GM12878 (cell line): ENCODE results near the gene RPS2.

Source experiments
- EGR1 ChIP-seq, 2 experiments: IDR thresholded peaks; 1 replicate in 1 of 2; 2 replicates in 1 of 2; pipeline ENCODE4 v1.6.1; 2011 to 2012; ENCODE audit warnings: low read depth in 2 of 2, low read length in 2 of 2, borderline replicate concordance in 1 of 2, mild to moderate bottlenecking in 1 of 2, moderate library complexity in 1 of 2
- FOXM1 ChIP-seq: IDR thresholded peaks from 2 replicates; pipeline ENCODE4 v1.6.1; 2012; ENCODE audit warnings: low read depth, mild to moderate bottlenecking, inconsistent platforms, low read length, moderate library complexity
- MYC ChIP-seq: IDR thresholded peaks from 2 replicates; pipeline ENCODE4 v1.6.1; 2011; ENCODE audit warnings: mild to moderate bottlenecking, low read length, moderate library complexity, inconsistent platforms; ENCODE audit not compliant: insufficient read depth, insufficient replicate concordance, insufficient read length, severe bottlenecking
- POLR2AphosphoS5 ChIP-seq: IDR thresholded peaks from 2 replicates; pipeline ENCODE4 v1.6.1; 2011; ENCODE audit warnings: mild to moderate bottlenecking, low read length, inconsistent platforms
- SUPT20H ChIP-seq: IDR thresholded peaks from 2 replicates; pipeline ENCODE4 v1.6.1; 2011; ENCODE audit warnings: low read depth, mild to moderate bottlenecking, low read length, moderate library complexity, borderline replicate concordance; ENCODE audit not compliant: control insufficient read depth
- ZNF274 ChIP-seq: IDR thresholded peaks from one replicate; pipeline ENCODE4 v1.8.0; 2011; ENCODE audit not compliant: insufficient read length, insufficient read depth
- TF ChIP-seq, protein P1 (sequence below), 3 experiments: IDR thresholded peaks in 2 of 3; conservative IDR thresholded peaks in 1 of 3; 2 replicates each; pipeline ENCODE4 v1.5.1; 2011; ENCODE audit warnings: low read depth in 3 of 3, low read length in 3 of 3, mild to moderate bottlenecking in 3 of 3, control low read depth in 2 of 3, moderate library complexity in 2 of 3, inconsistent platforms in 1 of 3, mixed read lengths in 1 of 3; ENCODE audit not compliant: control insufficient read depth in 2 of 3, insufficient read depth in 1 of 3; ENCODE audit errors: extremely low read depth in 1 of 3
- TF ChIP-seq, protein P2 (sequence below): IDR thresholded peaks from 2 replicates; pipeline ENCODE4 v1.6.1; 2011; ENCODE audit warnings: borderline replicate concordance, low read depth, mild to moderate bottlenecking, moderate library complexity, low read length; ENCODE audit not compliant: insufficient read depth, poor library complexity, severe bottlenecking

DNA sequence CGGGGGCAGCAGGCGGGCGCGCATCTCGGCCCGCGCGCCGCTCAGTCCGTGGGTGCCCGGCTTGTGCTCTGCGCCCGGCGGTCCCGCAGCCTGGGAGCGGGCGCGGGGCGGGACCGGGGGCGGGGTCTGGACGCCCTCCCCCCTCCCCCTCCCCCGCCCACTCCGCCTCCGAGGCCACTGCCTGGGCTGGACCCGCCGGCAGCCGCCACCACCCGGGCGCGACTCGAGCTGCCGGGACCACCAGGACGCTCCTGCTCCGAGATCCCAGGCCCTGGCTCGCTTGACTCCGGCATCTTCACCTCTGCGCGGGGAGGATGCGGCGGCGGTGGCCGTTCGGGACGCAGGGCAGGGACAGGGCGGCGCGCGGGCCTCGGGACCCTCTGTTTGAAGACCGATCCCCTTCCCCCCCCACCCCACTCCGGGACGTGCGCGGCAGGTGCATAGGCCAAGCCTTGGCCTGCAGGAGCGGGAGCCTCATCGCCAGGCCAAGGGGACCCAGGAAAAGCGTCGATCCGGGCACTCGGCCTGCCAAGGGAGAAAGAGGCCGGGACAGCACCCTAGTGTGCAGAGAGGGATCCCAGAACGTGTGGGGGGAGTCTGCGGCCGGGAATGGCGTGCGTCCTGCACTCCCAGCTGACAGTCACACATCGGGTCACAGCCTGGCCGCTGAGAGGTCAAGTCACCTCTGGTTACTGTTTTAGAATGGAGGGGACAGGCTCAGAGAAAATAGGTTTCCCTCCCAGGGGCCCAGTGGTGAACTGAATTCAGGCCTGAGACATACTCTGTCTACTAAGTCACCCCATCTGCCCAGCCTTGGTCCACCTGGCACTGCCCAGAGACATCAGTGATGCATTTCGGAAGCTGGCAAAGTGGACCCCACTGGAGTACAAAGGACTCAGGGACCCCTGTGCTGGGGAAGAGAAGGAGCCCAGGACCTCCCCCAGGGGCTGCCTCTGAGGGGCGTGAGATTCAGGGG lies 46.0 kb downstream of the RPS2 start, which contains the start of gene HS3ST6:
- TF ChIP-seq EGR1 (IDR thresholded peaks at IDR 0.05; ENCODE audit: borderline replicate concordance in 1 of 2, low read depth in 2 of 2, low read length in 2 of 2) = no peak
- TF ChIP-seq POLR2AphosphoS5 = no peak
- TF ChIP-seq, protein P1, sequence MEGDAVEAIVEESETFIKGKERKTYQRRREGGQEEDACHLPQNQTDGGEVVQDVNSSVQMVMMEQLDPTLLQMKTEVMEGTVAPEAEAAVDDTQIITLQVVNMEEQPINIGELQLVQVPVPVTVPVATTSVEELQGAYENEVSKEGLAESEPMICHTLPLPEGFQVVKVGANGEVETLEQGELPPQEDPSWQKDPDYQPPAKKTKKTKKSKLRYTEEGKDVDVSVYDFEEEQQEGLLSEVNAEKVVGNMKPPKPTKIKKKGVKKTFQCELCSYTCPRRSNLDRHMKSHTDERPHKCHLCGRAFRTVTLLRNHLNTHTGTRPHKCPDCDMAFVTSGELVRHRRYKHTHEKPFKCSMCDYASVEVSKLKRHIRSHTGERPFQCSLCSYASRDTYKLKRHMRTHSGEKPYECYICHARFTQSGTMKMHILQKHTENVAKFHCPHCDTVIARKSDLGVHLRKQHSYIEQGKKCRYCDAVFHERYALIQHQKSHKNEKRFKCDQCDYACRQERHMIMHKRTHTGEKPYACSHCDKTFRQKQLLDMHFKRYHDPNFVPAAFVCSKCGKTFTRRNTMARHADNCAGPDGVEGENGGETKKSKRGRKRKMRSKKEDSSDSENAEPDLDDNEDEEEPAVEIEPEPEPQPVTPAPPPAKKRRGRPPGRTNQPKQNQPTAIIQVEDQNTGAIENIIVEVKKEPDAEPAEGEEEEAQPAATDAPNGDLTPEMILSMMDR (IDR thresholded peaks at IDR 0.05 in 2 of 3, conservative IDR thresholded peaks at IDR 0.05 in 1 of 3; ENCODE audit: control insufficient read depth in 2 of 3, extremely low read depth in 1 of 3, insufficient read depth in 1 of 3, low read depth in 3 of 3, low read length in 3 of 3) = no peak
- TF ChIP-seq, protein P2, sequence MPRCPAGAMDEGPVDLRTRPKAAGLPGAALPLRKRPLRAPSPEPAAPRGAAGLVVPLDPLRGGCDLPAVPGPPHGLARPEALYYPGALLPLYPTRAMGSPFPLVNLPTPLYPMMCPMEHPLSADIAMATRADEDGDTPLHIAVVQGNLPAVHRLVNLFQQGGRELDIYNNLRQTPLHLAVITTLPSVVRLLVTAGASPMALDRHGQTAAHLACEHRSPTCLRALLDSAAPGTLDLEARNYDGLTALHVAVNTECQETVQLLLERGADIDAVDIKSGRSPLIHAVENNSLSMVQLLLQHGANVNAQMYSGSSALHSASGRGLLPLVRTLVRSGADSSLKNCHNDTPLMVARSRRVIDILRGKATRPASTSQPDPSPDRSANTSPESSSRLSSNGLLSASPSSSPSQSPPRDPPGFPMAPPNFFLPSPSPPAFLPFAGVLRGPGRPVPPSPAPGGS = no peak
- TF ChIP-seq SUPT20H = no peak
- no peak for TF ChIP-seq MYC
- no peak for TF ChIP-seq ZNF274
- no peak for TF ChIP-seq FOXM1
